ENCODE results near the gene UTP20.

Gene UTP20

GRCh38 chr12:101280006-101280505 is at the start of gene UTP20:
Gene UTP20 (plus strand): TSS chr12:101280105. CDS start chr12:101280283, 178 bp downstream.
- peak; percentile 94 for DNase-seq (ENCODE audit: low spot score)

GRCh38 chr12:101230547-101230946 is 49.4 kb upstream of the UTP20 start:
- no peak for DNase-seq (ENCODE audit: low spot score)

DNA sequence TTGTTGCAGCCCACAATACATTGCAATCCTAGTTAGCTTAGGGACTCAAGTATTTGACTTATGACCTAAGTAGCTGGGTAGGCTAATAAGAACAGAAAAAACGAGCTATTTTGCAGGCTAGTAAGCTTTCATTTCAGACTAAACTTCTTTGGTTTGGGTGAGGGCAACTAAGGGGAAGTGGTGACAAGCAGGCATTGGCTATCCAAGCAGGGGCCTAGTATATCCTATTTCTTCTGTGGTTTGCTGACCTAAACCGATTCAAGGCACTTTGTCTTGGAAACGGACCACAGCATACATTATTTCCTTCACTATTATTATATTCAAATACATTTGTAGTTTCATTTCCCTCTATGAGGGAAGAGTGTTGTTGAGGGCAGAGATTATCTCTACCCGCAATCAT is 48.3 kb upstream of the UTP20 start:
- no peak for DNase-seq (ENCODE audit: low spot score)

DNA sequence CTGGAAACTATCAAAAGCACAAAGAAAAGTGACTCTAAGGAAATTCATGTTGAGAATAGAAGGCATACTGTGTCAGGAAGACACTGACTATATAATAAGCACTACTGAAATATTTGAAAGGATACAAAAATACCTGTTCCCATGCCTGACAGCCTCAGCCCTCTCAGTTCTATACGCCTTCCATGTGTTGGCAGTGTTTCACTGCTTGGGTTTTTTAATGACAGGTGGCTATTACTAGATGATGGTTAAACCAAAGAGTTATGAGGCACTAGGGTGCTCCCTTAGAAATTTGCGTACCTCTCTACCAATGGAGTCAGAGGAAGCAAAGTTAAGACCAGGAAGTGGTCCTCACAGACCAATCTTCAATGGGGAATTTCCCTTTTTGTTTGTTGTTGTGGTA is 44.2 kb upstream of the UTP20 start:
- DNase-seq (ENCODE audit: low spot score) = no peak

DNA sequence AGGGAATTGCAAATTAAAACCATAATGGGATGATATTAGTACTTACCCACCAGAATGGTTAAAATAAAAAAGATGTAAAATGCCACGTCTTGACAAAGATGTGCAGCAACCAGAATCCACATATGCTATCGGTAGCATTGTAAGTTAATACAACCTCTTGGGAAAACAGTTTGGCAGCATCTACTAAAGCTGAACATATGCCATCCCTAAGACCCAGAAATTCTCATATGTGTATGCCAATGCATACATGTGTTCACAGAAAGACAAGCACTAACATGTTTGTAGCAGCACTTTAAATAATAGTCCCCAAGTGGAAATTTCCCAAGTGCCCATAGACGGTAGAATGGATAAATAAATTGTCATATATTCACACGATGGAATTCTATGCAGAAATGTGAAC is 41.6 kb upstream of the UTP20 start:
- no peak for DNase-seq (ENCODE audit: low spot score)

DNA sequence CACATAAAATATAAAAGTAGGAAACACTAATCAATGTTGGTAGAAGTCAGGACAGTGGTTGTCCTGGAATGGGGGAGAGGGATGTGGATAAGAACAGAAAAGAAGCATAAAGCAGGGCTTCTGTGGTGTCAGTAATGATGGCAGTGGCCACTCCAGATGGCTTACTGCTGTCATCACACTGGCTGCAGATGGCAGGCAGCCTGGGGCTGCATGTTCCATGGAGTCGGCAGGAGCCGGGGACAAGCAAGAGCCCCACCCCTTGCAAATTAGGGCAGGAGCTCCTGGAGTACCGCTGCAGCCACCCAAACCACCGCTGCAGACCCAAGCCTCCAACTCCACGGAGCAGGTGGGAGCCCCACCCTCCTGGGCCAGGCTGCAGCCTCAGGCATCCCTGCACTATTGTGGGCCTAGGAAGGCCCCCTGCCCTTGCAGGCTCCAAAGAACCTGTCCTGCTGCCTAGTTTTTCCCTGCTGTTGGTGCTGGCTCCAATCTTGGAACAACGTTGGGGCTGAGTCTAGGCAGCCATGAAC is 41.0 kb upstream of the UTP20 start:
- DNase-seq (ENCODE audit: low spot score) = no peak

DNA sequence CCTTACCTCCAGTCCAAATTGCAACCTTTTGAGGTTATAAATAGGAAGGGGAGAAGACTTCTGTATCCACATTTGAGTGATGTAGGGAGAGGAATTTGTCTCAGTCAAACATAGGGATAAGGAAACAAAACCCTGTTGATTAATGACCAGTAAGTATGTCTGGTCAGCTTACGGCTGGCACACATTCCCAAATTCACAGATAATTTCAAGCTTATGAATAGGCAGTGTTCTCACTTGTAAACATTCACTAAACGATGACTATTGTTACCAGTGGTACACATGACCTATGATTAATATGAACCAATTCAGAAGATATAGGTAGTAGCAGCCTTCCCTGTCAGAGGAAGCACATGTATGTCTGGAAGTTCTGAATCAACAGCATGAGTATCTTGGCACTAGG is 36.8 kb upstream of the UTP20 start:
- no peak for DNase-seq (ENCODE audit: low spot score)

DNA sequence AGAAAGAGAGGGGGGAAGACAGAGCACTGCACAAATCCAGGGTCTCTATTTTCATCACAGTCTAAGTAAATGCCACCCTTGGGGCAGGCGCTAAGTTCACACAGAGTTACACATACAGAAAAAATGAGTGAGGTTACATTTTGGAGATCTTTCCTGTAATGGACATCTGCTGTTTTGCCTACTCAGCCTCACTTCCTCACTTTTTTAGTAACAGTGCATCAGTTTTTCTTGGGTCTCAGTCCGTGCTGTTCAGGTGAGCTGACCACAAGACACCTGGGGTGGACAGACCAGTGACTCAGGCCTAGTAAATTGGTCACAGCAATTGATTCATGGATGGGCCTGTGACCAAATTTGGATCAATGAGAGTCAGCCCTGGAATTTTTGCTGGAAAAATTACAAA is 36.3 kb upstream of the UTP20 start:
- no peak for DNase-seq (ENCODE audit: low spot score)

DNA sequence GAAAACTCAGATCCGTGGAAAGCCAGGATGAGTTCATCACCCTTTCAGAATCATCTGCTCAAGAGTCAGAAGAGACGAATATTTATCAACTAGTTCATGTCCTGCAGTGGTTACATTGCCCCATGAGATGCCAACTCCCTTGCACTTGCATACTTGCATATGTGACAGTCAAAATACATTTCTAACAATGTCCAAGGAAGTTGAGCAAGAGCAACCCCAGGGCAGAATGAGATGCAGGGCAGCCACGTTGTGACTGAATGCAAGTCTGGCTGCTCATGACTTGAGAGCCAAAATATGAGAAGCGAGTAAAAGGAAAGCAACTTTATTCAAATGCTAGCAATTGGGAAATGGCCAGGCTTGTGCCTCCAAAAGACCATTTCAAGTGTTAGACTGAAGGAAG is 23.6 kb upstream of the UTP20 start:
- no peak for DNase-seq (ENCODE audit: low spot score)

DNA sequence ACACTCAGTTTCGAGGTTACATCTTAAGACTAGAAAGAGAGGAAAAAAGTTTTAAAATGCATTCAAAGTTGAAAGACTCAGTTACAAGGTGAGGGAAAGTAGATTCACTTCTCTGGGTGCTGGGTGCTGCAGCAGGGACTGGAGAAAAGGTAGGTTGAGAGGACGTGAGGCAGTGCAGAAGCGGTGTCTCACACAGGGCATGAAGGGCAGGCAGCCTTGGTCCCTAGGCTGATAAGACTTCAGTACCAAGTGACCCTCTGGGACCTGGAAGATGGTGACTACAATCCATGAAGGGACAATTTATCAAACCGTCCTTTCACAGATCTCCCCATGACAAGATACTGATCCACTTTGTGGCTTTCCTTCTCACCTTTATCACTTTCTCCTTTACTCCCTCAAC is 22.5 kb upstream of the UTP20 start:
- no peak for DNase-seq (ENCODE audit: low spot score)

GRCh38 chr12:101267111-101267510 is 12.8 kb upstream of the UTP20 start:
- DNase-seq (ENCODE audit: low spot score) = no peak

DNA sequence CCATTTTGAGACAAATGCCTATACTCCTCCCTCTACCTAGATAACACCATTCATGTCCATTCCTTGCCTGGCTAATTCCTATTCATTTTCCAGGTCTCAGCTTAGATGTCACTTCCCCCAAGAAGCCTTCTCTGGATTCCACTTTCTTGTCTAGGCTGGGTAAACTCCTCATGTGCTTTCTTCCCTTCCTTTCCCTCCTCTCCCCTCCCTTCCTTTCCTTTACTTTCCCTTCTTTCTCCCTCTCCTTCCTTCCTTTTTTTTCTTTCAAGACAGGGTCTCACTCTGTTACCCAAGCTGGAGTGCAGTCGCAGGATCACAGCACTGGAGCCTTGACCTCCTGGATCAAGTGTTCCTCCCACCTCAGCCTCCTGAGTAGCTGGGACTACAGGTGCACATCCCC is 3.5 kb upstream of the UTP20 start:
- no peak for DNase-seq (ENCODE audit: low spot score)

DNA sequence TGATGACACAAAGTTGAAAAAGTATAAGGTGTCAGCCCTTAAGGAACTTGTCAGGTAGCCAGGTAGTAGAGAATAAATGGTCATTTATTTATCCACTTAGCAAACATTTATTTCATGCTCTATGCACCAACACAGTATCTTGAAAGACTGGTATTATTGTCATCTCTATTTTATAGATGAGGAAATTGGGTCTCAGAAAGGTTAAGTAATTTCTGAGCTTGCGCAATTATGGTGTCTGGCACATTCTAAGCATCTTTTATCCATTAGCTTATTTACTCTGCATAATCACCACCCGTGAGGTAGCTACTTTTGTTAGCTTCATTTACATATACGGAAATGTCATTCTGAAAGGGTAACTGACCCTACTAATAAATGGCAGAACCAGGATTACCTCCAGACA is 2.5 kb upstream of the UTP20 start:
- DNase-seq (ENCODE audit: low spot score) = no peak

DNA sequence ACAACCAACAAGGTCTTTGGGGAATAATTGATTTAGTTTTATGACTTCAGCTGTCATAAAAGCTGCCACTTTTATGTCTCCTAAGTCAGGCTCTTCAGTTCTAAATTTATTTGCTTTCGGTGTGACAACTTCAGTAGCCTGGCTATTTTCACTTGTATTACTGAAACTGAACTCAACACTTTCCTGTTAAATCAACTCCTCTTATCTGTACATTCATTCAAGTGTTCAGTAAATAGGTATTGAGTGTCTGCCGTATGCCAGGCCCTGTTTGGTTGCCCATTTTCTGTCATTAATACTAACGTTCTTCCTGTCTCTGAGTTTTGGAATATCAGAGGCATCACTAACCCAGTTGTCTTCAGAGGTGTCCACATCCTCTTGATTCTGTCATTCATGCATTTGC is 7.5 kb downstream of the UTP20 start:
- DNase-seq (ENCODE audit: low spot score) = no peak

DNA sequence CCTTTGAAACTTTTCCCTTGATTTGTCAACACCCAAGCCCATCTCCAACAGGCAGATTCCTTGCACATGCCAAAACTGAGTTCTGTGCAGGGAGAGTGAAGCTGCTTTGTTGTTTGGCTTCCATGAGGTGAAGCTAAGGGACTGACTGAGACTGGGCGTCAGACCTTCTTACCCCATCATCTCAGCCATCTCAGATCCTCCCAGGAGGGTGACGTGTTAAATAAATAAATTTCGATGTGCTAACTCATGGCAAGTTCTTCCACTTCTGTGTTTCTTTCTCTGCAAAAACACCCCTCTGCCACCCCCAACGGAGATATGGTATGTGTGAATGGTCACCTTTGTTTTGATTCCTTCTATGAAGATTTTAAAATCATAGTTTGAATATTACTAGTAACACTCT is 17.8 kb downstream of the UTP20 start:
- DNase-seq (ENCODE audit: low spot score) = no peak

GRCh38 chr12:101298426-101298825 is 18.5 kb downstream of the UTP20 start:
- DNase-seq (ENCODE audit: low spot score) = no peak

GRCh38 chr12:101299346-101299745 is 19.4 kb downstream of the UTP20 start:
- DNase-seq (ENCODE audit: low spot score) = no peak

- DNase-seq (ENCODE audit: low spot score) = no peak
Measured at GRCh38 chr12:101299931-101300330, 20.0 kb downstream of the UTP20 start.

DNA sequence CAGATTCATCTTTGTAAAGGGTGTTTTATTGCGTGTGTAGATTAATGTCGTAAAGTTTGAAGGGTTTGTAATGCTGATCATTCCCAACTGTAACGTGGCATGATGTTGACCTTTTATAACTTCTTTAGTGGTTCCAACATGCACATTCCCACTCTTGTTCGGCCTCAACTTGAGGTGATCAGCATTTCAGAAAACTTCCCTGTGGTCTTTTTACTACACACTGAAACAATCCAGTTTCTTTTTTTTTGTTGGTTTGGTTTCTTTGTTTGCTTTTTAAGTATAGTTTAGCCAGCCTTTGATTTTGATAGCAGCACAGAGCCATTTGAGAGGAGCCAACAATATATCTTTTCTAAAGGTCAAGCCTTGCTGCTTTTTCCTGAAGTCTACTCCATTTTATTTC is 22.8 kb downstream of the UTP20 start:
- DNase-seq (ENCODE audit: low spot score) = no peak

- no peak for DNase-seq (ENCODE audit: low spot score)
Measured at GRCh38 chr12:101305226-101305779, 25.4 kb downstream of the UTP20 start.

DNA sequence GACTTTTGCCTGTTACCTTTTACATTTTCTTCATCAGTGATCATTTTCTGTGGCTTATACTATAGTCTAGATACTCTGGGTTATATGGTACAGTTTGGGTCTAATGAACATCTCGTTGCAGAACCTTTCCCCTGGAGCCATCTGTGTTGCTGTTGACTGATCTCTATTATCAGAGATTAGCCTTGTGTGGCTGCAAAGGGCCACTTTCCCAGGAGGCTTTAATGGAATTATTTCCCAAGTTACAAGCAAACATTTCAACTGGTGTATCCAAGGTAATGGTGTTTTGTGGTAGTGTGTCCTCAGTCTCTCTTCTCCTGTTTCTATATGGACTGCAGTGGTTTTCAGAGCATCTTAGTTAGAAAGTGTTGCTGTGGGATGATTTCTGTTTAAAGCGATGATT is 25.9 kb downstream of the UTP20 start:
- no peak for DNase-seq (ENCODE audit: low spot score)

DNA sequence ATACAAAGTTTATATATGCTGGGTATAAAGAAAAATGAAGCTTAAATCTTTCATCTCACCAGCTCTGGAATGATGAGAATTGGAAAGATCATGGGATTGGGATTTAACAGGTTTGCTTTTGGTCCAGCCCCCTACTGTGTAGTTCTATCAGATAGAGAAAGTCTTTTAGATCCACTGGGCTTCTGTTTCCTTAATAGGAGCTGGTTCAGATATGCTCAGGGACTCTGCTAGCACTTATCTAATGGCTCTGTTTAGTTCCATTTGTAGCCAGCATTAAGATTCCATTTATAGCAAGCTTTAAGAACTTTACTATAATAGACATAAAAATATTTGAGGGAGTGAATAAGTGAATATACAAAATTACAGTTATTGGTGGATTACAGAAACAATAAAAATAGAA is 42.6 kb downstream of the UTP20 start:
- DNase-seq (ENCODE audit: low spot score) = no peak

GRCh38 chr12:101323255-101323654 is 43.4 kb downstream of the UTP20 start:
- DNase-seq (ENCODE audit: low spot score) = no peak

- no peak for DNase-seq (ENCODE audit: low spot score)
Measured at GRCh38 chr12:101325590-101325989, 45.7 kb downstream of the UTP20 start.

Data from CD4-positive, alpha-beta T cell treated with Interleukin-15 for 4 hours (primary cell).